ENCODE data around the gene SERPINA1. TPM values are rescaled to one million over a fixed set of nuclear protein-coding genes. Genes with fewer than 3 reads are reported as not detected.
A peak's percentile ranks its signal among the peaks of the same experiment; 100 is the strongest.

The SERPINA1 gene
- total and polyA plus RNA-seq, 2 of the 13 experiments (the other 11 are each of a cell fraction or from before 2014, with no cell fraction given): 3,266 to 11,015 TPM

DNA sequence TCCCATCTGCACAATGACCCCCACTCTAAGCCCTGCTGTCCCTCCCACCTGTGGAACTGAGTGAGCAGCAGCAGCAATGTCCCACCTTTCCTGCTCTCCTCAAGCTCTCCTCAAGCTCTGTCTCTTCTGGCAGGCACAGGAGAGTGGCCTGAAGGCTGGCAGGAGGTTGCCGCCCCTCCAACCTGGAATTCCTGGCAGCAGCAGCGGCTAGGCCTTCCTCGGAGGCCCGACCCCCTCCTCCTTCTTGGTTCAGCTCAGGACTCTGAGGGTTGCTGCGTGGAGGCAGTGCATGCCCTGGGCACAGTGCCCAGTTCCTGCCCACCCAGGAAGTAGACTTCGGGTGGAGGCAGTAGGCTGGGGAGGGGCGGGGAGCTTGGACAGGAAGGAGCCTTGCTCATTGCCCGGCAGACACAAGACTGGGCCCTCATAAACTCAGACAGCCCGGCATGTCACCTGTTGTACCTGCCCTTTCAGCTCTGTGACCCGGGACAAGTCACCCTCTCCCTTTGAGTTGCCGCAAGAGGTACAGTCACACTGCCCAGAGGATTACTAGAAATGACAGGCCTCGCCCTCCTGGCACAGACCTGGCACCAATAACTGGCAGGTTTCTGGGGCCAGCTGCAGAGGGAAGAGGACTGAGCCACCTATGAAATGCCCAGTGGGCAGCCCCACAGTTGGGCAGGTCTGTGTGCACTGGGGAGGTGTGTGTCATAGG is 2.1 kb upstream of the SERPINA1 start:
- no TSS peak for BruUV-seq (replicated peaks)
- intact Hi-C loops (cut with micrococcal nuclease; ENCODE audit: unreplicated experiment) (no loop called here), in situ Hi-C loops (cut with HindIII; ENCODE audit: extremely low pct_ligation_motif_present, low pct_unique_long_range_greater_than_20kb) (no loop called here)
- peaks cover 43% of the 10 kb centered on the region for H3K79me2 ChIP-seq (ENCODE audit: insufficient read depth, low read length)
- ATAC-seq: no peak
- ChIA-PET POLR2A (interaction anchor here (0.9 to 7.4 kb wide), 13 partner anchors 8 to 208 kb away, joined by 3 to 180 read pairs (median 4); partner anchors contain the start of genes SERPINA10 and SERPINA6), CTCF (ENCODE audit: low intra/inter-chr PET ratio, low total read pairs) (no interaction called here)
- DNase-seq (ENCODE audit: low spot score): no peak
- H3K9me3 ChIP-seq (ENCODE audit: low read length): no peaks in the 10 kb centered on the region
- H3K27ac ChIP-seq (ENCODE audit: extremely low read length, insufficient read depth, low read length): peak overlapping the region; percentile 57
- no peak for FAIRE-seq
- peak overlapping the region; percentile 50 for H3K9ac ChIP-seq (ENCODE audit: insufficient read depth, low read depth, low read length)
- H3K4me3 ChIP-seq (replicated peaks in 1 of 3; ENCODE audit: insufficient read depth in 1 of 3, low read depth in 2 of 3, low read length in 3 of 3): peak overlapping the region in 1 of 3 experiments; percentile 35; a peak in 2 of 6 replicates
- WGBS (ENCODE audit: low lambda C conversion rate): 10% methylated on average over 7 of the region's 12 CpGs
- peak overlapping the region; percentile 96 for H3K4me2 ChIP-seq (ENCODE audit: low read depth, low read length)
- H4K20me1 ChIP-seq (ENCODE audit: insufficient read depth, low read length): peaks cover 20% of the 10 kb centered on the region
- H2AFZ ChIP-seq (ENCODE audit: low read length): no peak overlapping the region
- H3K36me3 ChIP-seq (replicated peaks in 1 of 2; ENCODE audit: control insufficient read depth in 1 of 2, insufficient read depth in 2 of 2, low read length in 2 of 2): peaks cover 0 to 7% of the 10 kb centered on the region in 2 experiments; a peak in 1 of 5 replicates
- H3K4me1 ChIP-seq (ENCODE audit: insufficient read depth, low read length): peaks cover 81% of the 10 kb centered on the region
- H3K27me3 ChIP-seq (ENCODE audit: control insufficient read depth in 1 of 2, insufficient read depth in 2 of 2, low read length in 2 of 2): no peaks in the 10 kb centered on the region; a peak in 1 of 5 replicates
- TF ChIP-seq, protein P1, sequence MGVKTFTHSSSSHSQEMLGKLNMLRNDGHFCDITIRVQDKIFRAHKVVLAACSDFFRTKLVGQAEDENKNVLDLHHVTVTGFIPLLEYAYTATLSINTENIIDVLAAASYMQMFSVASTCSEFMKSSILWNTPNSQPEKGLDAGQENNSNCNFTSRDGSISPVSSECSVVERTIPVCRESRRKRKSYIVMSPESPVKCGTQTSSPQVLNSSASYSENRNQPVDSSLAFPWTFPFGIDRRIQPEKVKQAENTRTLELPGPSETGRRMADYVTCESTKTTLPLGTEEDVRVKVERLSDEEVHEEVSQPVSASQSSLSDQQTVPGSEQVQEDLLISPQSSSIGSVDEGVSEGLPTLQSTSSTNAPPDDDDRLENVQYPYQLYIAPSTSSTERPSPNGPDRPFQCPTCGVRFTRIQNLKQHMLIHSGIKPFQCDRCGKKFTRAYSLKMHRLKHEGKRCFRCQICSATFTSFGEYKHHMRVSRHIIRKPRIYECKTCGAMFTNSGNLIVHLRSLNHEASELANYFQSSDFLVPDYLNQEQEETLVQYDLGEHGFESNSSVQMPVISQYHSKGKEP (CRISPR knock-in tag; IDR thresholded peaks at IDR 0.05): no peak
- TF ChIP-seq RBM39 (IDR thresholded peaks at IDR 0.05; ENCODE audit: low read depth, low read length, poor library complexity, severe bottlenecking) (peak; percentile 30), NCOR1 (IDR thresholded peaks at IDR 0.05; ENCODE audit: borderline replicate concordance, low read length) (no peak), JUN (CRISPR knock-in tag; IDR thresholded peaks at IDR 0.05) (no peak), RARA (CRISPR knock-in tag; IDR thresholded peaks at IDR 0.05) (peak; percentile 44; the same call in 1 of the 2 replicates), TEAD3 (CRISPR knock-in tag; optimal IDR thresholded peaks at IDR 0.05; ENCODE audit: borderline replicate concordance) (no peak), NR2F2 (IDR thresholded peaks at IDR 0.05; ENCODE audit: borderline replicate concordance, low read depth) (no peak), KDM4B (CRISPR knock-in tag; IDR thresholded peaks at IDR 0.05) (no peak), EEA1 (CRISPR knock-in tag; IDR thresholded peaks at IDR 0.05; ENCODE audit: borderline replicate concordance) (0 out of 2 replicates have a peak, but pooled peaks have one; percentile 47), ZFP36 (IDR thresholded peaks at IDR 0.05; ENCODE audit: borderline replicate concordance, low read depth, low read length, partially characterized antibody) (no peak)
- TF ChIP-seq, protein P2, sequence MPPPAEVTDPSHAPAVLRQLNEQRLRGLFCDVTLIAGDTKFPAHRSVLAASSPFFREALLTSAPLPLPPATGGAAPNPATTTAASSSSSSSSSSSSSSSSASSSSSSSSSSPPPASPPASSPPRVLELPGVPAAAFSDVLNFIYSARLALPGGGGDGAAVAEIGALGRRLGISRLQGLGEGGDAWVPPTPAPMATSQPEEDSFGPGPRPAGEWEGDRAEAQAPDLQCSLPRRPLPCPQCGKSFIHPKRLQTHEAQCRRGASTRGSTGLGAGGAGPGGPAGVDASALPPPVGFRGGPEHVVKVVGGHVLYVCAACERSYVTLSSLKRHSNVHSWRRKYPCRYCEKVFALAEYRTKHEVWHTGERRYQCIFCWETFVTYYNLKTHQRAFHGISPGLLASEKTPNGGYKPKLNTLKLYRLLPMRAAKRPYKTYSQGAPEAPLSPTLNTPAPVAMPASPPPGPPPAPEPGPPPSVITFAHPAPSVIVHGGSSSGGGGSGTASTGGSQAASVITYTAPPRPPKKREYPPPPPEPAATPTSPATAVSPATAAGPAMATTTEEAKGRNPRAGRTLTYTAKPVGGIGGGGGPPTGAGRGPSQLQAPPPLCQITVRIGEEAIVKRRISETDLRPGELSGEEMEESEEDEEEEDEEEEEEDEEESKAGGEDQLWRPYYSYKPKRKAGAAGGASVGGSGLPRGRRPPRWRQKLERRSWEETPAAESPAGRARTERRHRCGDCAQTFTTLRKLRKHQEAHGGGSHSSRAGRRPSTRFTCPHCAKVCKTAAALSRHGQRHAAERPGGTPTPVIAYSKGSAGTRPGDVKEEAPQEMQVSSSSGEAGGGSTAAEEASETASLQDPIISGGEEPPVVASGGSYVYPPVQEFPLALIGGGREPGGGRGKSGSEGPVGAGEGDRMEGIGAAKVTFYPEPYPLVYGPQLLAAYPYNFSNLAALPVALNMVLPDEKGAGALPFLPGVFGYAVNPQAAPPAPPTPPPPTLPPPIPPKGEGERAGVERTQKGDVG (CRISPR knock-in tag; IDR thresholded peaks at IDR 0.05; ENCODE audit: borderline replicate concordance): no peak
- TF ChIP-seq, protein P3, sequence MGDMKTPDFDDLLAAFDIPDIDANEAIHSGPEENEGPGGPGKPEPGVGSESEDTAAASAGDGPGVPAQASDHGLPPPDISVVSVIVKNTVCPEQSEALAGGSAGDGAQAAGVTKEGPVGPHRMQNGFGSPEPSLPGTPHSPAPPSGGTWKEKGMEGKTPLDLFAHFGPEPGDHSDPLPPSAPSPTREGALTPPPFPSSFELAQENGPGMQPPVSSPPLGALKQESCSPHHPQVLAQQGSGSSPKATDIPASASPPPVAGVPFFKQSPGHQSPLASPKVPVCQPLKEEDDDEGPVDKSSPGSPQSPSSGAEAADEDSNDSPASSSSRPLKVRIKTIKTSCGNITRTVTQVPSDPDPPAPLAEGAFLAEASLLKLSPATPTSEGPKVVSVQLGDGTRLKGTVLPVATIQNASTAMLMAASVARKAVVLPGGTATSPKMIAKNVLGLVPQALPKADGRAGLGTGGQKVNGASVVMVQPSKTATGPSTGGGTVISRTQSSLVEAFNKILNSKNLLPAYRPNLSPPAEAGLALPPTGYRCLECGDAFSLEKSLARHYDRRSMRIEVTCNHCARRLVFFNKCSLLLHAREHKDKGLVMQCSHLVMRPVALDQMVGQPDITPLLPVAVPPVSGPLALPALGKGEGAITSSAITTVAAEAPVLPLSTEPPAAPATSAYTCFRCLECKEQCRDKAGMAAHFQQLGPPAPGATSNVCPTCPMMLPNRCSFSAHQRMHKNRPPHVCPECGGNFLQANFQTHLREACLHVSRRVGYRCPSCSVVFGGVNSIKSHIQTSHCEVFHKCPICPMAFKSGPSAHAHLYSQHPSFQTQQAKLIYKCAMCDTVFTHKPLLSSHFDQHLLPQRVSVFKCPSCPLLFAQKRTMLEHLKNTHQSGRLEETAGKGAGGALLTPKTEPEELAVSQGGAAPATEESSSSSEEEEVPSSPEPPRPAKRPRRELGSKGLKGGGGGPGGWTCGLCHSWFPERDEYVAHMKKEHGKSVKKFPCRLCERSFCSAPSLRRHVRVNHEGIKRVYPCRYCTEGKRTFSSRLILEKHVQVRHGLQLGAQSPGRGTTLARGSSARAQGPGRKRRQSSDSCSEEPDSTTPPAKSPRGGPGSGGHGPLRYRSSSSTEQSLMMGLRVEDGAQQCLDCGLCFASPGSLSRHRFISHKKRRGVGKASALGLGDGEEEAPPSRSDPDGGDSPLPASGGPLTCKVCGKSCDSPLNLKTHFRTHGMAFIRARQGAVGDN (CRISPR knock-in tag; IDR thresholded peaks at IDR 0.05): peak; percentile 91
- TF ChIP-seq, protein P4, sequence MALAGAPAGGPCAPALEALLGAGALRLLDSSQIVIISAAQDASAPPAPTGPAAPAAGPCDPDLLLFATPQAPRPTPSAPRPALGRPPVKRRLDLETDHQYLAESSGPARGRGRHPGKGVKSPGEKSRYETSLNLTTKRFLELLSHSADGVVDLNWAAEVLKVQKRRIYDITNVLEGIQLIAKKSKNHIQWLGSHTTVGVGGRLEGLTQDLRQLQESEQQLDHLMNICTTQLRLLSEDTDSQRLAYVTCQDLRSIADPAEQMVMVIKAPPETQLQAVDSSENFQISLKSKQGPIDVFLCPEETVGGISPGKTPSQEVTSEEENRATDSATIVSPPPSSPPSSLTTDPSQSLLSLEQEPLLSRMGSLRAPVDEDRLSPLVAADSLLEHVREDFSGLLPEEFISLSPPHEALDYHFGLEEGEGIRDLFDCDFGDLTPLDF (CRISPR knock-in tag; IDR thresholded peaks at IDR 0.05): no peak
